ENCODE measurements around the gene ATG9B.

The ATG9B gene, protein sequence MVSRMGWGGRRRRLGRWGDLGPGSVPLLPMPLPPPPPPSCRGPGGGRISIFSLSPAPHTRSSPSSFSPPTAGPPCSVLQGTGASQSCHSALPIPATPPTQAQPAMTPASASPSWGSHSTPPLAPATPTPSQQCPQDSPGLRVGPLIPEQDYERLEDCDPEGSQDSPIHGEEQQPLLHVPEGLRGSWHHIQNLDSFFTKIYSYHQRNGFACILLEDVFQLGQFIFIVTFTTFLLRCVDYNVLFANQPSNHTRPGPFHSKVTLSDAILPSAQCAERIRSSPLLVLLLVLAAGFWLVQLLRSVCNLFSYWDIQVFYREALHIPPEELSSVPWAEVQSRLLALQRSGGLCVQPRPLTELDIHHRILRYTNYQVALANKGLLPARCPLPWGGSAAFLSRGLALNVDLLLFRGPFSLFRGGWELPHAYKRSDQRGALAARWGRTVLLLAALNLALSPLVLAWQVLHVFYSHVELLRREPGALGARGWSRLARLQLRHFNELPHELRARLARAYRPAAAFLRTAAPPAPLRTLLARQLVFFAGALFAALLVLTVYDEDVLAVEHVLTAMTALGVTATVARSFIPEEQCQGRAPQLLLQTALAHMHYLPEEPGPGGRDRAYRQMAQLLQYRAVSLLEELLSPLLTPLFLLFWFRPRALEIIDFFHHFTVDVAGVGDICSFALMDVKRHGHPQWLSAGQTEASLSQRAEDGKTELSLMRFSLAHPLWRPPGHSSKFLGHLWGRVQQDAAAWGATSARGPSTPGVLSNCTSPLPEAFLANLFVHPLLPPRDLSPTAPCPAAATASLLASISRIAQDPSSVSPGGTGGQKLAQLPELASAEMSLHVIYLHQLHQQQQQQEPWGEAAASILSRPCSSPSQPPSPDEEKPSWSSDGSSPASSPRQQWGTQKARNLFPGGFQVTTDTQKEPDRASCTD

GRCh38 chr7:151024435-151025056, at the start of gene ATG9B:
ATG9B (minus strand) TSS chr7:151024494; CDS start chr7:151024423, 71 bp downstream.
- DNase-seq (ENCODE audit: low read depth): no peak

GRCh38 chr7:151073990-151074389, 49.7 kb upstream of the ATG9B start:
- DNase-seq (ENCODE audit: low read depth): no peak

- DNase-seq (ENCODE audit: low read depth): no peak
Observed at GRCh38 chr7:151071032-151071866, 47.0 kb upstream of the ATG9B start.

- DNase-seq (ENCODE audit: low read depth): no peak
Observed at GRCh38 chr7:151070574-151070960, 46.3 kb upstream of the ATG9B start.

DNA sequence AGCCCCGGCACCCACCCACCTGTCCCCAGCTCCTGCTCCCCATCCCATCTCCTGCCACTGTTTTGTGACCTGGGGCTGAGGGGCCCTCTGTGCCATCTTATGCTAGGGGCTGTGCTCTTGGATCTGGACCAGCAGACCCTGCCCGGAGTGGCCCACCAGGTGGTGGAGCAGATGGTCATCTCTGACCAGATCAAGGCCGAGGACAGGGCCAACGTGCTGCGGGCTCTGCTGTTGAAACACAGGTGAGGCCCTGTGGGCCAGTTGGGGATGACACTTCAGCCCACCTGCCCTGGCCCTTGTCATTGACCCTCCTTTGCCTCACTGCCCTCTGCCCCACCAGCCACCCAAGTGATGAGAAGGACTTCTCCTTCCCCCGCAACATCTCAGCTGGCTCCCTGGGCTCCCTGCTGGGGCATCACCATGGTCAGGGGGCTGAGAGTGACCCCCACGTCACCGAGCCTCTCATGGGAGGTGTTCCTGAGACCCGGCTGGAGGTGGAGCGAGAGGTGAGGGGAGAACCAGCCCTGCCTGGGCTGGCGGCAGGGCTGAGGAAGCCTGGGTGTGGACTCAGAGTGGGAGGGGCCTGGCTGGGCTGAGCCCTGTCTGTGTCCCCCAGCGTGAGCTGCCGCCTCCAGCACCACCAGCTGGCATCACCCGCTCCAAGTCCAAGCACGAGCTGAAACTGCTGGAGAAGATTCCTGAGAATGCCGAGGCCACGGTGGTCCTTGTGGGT, 45.7 kb upstream of the ATG9B start:
- no peak for DNase-seq (ENCODE audit: low read depth)

DNA sequence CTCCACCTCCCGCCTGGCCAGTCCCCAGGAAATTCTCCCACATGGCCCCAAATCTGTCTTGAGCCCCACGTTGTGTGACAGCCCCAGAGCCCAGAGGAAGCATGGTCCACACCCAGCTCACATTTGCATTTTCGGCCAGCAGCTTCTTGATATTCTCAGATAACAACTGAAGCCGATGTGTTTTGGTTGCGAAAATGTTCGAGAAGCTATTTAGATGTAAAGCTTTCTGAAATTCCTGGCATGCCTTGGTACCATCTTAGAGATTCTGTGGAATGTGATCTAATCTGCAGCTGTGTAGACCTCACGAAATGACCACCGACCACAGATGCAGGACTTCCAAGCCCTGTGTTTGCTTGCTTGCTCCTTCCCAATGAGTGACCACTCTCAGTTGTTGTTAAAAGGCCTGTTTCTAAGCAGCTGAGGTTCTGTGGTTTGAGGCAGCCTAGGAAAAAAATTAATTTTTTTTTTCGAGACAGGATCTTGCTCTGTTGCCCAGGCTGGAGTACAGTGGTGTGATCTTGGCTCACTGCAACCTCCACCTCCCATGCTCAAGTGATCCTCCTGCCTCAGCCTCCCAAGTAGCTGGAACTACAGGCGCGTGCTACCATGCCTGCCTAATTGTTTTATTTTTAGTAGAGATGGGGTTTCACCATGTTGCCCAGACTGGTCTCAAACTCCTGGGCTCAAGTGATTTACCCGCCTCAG, 43.9 kb upstream of the ATG9B start:
- no peak for DNase-seq (ENCODE audit: low read depth)

DNA sequence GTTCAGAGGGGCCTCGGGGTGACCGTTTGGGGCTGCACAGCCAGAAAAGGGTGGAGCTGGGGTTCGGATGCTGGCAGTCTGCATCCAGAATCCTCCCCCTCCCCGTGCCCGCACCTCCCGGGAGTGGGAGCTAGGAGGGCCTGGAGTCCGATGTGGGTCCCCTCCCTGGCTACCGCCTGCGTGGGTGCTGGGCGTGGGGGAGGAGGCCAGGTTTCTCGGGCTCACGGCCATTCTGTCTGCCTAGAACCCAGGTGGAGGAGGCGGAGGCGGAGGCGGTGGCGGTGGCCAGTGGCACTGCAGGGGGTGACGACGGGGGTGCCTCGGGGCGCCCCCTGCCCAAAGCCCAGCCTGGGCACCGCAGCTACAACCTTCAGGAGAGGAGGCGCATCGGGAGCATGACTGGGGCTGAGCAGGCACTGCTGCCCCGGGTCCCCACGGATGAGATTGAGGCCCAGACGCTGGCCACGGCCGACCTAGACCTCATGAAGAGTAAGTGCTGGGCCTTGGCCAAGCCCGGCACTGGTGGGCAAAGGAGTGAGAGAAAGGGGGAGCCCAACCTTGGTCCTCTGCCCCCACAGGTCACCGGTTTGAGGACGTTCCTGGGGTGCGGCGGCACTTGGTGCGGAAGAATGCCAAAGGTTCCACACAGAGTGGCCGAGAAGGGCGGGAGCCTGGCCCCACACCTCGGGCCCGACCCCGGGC, 42.1 kb upstream of the ATG9B start:
- no peak for DNase-seq (ENCODE audit: low read depth)

DNA sequence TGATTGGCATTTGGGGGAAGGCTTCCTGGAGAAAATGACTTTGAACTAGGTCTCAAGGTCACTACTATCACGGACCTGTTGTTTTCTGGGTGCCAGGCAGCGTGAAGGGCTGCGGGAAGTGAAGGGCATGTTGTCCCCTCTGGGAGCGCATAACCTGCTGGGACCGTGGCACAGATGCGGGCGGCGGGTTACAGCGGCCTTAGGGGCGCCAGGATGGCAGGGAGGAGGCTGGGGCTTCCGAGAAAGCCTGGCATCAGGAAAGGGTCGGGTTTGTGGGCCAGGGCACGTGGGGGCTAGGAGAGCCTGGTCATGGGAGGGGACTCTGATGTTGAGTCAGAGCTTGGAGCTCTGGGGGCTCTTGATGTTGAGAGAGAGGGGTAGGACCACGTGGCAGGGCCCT, 41.2 kb upstream of the ATG9B start:
- no peak for DNase-seq (ENCODE audit: low read depth)

DNA sequence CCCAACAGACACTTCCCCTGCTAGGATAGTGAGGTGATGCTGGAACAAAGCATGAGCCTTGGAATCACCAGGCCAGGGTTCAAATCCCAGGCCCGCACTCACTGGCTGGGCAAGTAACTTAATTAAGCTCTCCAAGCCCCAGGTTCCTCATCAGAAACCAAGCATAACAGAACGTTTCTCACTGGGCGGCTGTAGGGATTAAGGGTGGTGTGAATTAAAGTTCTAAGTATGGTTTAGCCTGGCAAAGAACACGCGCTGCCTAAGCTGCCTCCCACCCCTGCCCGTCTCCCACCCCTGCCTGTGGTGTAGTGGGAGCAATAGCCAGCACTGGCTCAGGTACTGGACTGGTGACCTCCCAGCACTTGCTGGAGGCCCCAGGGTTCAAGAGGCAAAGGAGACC, 40.7 kb upstream of the ATG9B start:
- no peak for DNase-seq (ENCODE audit: low read depth)

- no peak for DNase-seq (ENCODE audit: low read depth)
Observed at GRCh38 chr7:151064454-151064853, 40.2 kb upstream of the ATG9B start.

DNA sequence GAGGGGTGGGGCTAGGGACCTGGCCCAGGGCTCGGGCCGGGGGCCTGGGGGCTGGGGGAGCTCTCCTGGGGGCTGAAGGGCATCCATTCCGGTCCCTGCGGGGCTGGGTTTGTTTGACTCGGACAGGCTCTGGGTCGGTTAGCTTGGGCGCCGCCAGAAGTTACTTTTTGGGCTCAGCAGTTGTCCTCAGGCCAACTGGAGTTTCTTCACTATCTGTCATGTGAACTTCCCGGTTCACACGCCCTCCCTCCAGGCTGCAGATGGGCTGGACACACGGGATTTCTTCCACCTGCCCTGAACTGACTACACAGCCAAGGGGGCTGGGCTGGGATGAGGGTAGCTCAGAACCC, 38.9 kb upstream of the ATG9B start:
- DNase-seq (ENCODE audit: low read depth): peak; percentile 69

DNA sequence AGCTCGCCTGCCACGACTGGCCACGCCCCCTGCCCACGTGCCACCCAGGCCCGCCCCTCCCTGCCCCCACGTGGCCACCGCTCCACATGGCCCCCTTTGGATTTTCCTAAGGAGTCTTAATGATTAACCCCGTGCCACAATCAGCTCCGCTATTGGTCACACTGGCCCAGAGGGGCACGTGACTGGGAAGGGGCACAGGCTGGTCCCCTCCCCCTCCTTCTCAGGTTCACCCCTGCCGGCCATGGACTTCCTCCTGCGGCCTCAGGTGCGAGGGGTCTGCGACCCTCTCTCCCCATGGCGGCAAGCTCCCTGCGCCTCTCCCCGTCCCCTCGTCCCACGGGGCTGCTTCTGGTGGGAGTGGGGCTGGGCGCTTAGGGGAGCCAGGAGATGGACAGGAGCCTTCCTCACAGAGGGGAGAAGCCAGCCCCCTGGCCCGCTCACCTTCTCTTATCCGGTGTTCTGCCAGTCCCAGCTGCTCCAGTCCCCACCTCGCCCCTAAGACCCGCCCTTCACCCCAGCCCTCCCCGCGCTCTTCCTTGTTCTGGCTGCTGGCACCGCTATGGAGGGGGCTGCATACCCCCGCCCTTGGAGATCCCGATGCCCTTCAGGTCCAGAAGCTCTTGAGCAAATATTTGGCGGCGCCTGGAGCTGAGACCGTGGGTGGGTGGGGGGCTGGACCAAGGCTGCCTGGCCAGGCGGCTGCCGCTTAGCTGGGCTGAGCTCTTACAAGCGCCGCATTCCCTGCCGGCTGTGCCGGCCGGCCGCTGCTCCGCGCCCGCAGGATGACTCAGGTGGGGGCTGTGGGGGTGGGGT, 38.3 kb upstream of the ATG9B start:
- DNase-seq (ENCODE audit: low read depth): peak; percentile 56

DNA sequence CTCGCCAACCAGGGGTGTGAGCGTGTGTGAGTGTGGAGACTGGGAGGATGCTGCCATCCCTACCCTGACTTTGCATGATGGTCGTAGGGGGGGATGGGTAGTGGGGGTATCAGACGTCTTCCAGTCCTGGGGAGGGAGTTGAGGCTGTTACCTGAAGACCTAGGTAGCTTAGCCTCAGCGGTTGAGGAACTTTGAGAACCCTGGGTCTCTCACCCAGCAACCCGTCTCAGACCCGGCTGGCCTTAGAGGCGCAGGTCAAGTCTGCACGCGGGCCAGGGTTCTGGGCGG, 37.8 kb upstream of the ATG9B start:
- no peak for DNase-seq (ENCODE audit: low read depth)

GRCh38 chr7:151061213-151062110, 37.2 kb upstream of the ATG9B start:
- DNase-seq (ENCODE audit: low read depth): no peak

- DNase-seq (ENCODE audit: low read depth): peak; percentile 51
Observed at GRCh38 chr7:151060416-151061212, 36.3 kb upstream of the ATG9B start.

GRCh38 chr7:151060113-151060415, 35.8 kb upstream of the ATG9B start:
- no peak for DNase-seq (ENCODE audit: low read depth)

GRCh38 chr7:151059367-151060112, 35.2 kb upstream of the ATG9B start, which contains the start of gene SLC4A2:
SLC4A2 (plus strand) TSS chr7:151059589; CDS start chr7:151061988, 2,399 bp downstream.
- DNase-seq (ENCODE audit: low read depth): peak; percentile 70

Data from fibroblast of gingiva (primary cell).